ENCODE results near the gene CDHR3.
"Not testable (repeated sequence)": the region's sequence is repeated elsewhere in the genome, so short reads cannot be mapped to it uniquely, and the experiment has no call there.

GRCh38 chr7:105955651-105956466, 7.2 kb upstream of the CDHR3 start:
- not testable (repeated sequence) for TF ChIP-seq ZNF512 (CRISPR knock-in tag; IDR thresholded peaks at IDR 0.05; ENCODE audit: borderline replicate concordance); ATF2 (CRISPR knock-in tag; IDR thresholded peaks at IDR 0.05; ENCODE audit: borderline replicate concordance, low read depth); TEAD4 (CRISPR knock-in tag; IDR thresholded peaks at IDR 0.05); JUN (CRISPR knock-in tag; IDR thresholded peaks at IDR 0.05); CTCF (IDR thresholded peaks at IDR 0.05); FOXJ3 (CRISPR knock-in tag; IDR thresholded peaks at IDR 0.05; ENCODE audit: borderline replicate concordance); ZNF423 (CRISPR knock-in tag; IDR thresholded peaks at IDR 0.05); STAT6 (CRISPR knock-in tag; conservative IDR thresholded peaks at IDR 0.05; ENCODE audit: low read depth); ZBTB43 (CRISPR knock-in tag; IDR thresholded peaks at IDR 0.05); SP1 (CRISPR knock-in tag; conservative IDR thresholded peaks at IDR 0.05); OVOL2 (CRISPR knock-in tag; IDR thresholded peaks at IDR 0.05; ENCODE audit: borderline replicate concordance)
- TF ChIP-seq, protein P1, sequence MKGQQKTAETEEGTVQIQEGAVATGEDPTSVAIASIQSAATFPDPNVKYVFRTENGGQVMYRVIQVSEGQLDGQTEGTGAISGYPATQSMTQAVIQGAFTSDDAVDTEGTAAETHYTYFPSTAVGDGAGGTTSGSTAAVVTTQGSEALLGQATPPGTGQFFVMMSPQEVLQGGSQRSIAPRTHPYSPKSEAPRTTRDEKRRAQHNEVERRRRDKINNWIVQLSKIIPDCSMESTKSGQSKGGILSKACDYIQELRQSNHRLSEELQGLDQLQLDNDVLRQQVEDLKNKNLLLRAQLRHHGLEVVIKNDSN (CRISPR knock-in tag; IDR thresholded peaks at IDR 0.05): not testable (repeated sequence)
- TF ChIP-seq, protein P2, sequence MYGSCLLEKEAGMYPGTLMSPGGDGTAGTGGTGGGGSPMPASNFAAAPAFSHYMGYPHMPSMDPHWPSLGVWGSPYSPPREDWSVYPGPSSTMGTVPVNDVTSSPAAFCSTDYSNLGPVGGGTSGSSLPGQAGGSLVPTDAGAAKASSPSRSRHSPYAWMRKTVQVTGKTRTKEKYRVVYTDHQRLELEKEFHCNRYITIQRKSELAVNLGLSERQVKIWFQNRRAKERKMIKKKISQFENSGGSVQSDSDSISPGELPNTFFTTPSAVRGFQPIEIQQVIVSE (CRISPR knock-in tag; IDR thresholded peaks at IDR 0.05; ENCODE audit: borderline replicate concordance): not testable (repeated sequence)
- TF ChIP-seq, protein P3, sequence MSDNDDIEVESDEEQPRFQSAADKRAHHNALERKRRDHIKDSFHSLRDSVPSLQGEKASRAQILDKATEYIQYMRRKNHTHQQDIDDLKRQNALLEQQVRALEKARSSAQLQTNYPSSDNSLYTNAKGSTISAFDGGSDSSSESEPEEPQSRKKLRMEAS (CRISPR knock-in tag; IDR thresholded peaks at IDR 0.05): not testable (repeated sequence)
